Myocyte (in vitro differentiated cells): ENCODE measurements around the gene TRIM7. TPM values are rescaled to one million over a fixed set of nuclear protein-coding genes. Genes with fewer than 3 reads are reported as not detected.

Experiments used
- DNase-seq: peaks from one replicate; pipeline ENCODE4 v3.0.0-alpha.2; 2012; ENCODE audit warnings: low read depth
- polyA plus RNA-seq: library from polyadenylated mRNA; unstranded; fragments of >200 nt; gene quantifications from one replicate; pipeline ENCODE4 v1.2.1, GENCODE V29; 2012; ENCODE audit warnings: missing spikeins
- total RNA-seq: library from RNA; depleted of rRNA; stranded (reverse); fragments of >200 nt; gene quantifications from 2 replicates; pipeline ENCODE4 v1.2.3, GENCODE V29; 2014

Gene TRIM7
- total RNA-seq = 8.9 and 18.8 TPM in 2 replicates
- 0.96 TPM for polyA plus RNA-seq

- peak; percentile 75 for DNase-seq
Measured at GRCh38 chr5:181204826-181205760, at the start of gene TRIM7. Gene TRIM7 (minus strand): TSS chr5:181205196. CDS start chr5:181205110, 86 bp downstream.

- DNase-seq = no peak
Measured at GRCh38 chr5:181248277-181248676, 43.3 kb upstream of the TRIM7 start.

GRCh38 chr5:181246276-181247049 is 41.5 kb upstream of the TRIM7 start:
- DNase-seq = peak; percentile 88

GRCh38 chr5:181245427-181246275 is 40.7 kb upstream of the TRIM7 start:
- DNase-seq = no peak

GRCh38 chr5:181243564-181244343 is 38.8 kb upstream of the TRIM7 start, which contains the start of gene RACK1:
Gene RACK1 (minus strand): TSS chr5:181243906. CDS start chr5:181243800, 106 bp downstream.
- peak; percentile 95 for DNase-seq

GRCh38 chr5:181243018-181243563 is 38.1 kb upstream of the TRIM7 start:
- no peak for DNase-seq

- no peak for DNase-seq
Measured at GRCh38 chr5:181242031-181242451, 37.0 kb upstream of the TRIM7 start.

GRCh38 chr5:181241393-181241975 is 36.5 kb upstream of the TRIM7 start:
- peak; percentile 43 for DNase-seq

GRCh38 chr5:181239062-181239663 is 34.2 kb upstream of the TRIM7 start:
- no peak for DNase-seq

- no peak for DNase-seq
Measured at GRCh38 chr5:181237729-181238385, 32.9 kb upstream of the TRIM7 start.

- no peak for DNase-seq
Measured at GRCh38 chr5:181236954-181237641, 32.1 kb upstream of the TRIM7 start.

GRCh38 chr5:181236471-181236870 is 31.5 kb upstream of the TRIM7 start:
- no peak for DNase-seq

- peak; percentile 45 for DNase-seq
Measured at GRCh38 chr5:181235689-181236366, 30.8 kb upstream of the TRIM7 start.

GRCh38 chr5:181235323-181235688 is 30.3 kb upstream of the TRIM7 start:
- DNase-seq = no peak

- DNase-seq = no peak
Measured at GRCh38 chr5:181234455-181235306, 29.7 kb upstream of the TRIM7 start.

GRCh38 chr5:181233801-181234454 is 28.9 kb upstream of the TRIM7 start:
- no peak for DNase-seq
